T1000 (cell line): Measurements from ENCODE around the gene TRDN.
"Not testable (repeated sequence)": the region's sequence is repeated elsewhere in the genome, so short reads cannot be mapped to it uniquely, and the experiment has no call there.

Experiments
- DNase-seq: peaks from one replicate; lab custom pipeline; 2025; ENCODE audit warnings: mixed read lengths; lab: John Stamatoyannopoulos, UW

Gene TRDN

DNA sequence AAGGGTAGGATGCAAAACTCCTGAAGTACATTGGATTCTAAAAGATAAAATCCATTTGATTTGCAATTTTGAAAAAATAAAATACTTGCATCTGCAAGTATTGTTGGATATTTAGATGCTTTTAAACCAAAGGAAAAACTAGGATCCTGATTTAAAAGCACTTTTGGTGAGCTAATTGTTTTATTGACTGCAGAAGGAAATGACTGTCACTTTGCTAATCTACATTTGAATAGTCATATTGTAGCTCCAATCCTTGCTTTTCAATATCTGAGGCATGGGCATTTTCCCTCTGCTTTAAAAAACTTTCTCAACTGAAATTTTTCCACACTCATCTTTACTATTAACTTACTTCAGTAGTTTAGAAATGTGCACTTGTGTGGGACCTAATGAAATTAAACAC, 74.1 kb downstream of the TRDN start:
- DNase-seq = no peak

DNA sequence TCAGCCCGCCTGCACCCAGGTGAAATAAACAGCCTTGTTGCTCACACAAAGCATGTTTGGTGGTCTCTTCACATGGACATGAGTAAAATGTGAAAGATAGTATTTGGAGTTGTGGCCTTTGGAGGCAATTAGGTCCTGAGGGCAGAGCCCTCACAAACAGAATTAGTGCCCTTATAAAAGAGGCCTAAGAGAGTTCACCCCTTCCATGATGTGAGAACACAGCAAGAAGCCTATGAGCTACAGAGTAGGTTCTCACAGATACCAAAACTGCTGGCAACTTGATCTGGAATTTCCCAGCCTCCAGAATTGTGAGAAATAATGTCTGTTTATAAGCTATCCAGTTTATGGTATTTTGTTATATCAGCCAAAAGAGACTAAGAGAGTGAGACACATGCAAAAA, 74.5 kb downstream of the TRDN start:
- no peak for DNase-seq

DNA sequence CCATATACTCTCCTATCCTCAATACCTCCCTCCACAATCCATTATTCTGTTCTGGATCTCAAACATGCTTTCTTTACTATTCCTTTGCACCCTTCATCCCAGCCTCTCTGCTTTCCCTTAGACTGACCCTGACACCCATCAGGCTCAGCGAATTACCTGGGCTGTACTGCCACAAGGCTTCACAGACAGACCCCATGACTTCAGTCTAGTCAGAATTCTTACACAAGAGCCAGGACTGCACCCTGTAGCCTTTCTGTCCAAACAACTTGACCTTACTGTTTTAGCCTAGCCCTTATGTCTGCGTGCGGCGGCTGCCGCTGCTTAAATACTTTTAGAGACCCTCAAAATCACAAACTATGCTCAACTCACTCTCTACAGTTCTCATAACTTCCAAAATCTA, 76.9 kb downstream of the TRDN start:
- DNase-seq = not testable (repeated sequence)

DNA sequence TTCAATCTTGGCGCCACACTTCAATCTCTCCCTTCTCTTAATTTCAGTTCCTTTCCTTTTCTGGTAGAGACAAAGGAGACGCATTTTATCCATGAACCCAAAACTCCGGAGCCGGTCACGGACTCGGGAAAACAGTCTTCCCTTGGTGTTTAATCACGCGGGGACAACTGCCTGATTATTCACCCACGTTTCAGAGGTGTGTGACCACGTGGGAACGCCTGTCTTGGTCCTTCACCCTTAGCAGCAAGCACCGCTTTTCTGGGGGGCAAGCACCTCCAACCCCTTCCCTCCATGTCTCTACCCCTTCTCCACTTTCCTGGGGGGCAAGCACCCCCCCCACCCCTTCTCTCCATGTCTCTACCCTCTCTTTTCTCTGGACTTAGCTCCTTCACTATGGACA, 79.3 kb downstream of the TRDN start:
- not testable (repeated sequence) for DNase-seq

DNA sequence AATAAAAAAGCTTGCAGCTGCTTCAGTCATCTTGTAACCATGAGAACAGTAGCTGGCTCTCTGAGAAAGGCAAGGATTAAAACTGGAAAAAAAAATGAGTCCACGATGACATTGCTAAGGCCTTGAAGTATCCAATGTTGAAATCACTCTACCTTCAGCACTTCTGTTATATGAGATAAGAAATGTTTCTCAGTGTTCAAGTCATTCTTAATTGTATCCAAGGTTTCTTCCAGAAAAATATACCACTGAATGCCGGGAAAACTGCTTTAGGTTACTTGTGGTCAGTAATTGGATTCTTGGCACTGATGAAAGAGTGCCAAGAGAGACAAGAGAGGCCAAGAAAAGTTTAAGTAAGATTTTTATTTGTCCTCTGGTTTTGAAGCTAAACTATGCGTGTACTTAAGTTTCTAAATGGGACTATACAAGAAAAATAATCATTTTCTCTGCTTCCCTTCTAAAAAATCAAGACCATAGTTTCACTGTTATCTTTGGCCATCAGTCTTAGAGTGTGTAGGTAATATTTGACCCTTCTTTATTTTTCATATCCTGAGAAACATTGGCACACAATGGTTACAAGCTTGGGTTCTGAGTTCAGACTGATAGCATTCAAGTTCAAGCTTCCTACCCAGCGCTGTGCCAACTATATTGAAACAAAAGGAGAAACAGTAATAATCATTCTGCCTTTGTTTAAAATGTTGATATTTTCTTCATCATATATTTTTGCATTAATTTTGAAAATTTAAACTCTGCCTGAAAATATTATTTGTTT, 84.6 kb downstream of the TRDN start:
- DNase-seq = no peak

DNA sequence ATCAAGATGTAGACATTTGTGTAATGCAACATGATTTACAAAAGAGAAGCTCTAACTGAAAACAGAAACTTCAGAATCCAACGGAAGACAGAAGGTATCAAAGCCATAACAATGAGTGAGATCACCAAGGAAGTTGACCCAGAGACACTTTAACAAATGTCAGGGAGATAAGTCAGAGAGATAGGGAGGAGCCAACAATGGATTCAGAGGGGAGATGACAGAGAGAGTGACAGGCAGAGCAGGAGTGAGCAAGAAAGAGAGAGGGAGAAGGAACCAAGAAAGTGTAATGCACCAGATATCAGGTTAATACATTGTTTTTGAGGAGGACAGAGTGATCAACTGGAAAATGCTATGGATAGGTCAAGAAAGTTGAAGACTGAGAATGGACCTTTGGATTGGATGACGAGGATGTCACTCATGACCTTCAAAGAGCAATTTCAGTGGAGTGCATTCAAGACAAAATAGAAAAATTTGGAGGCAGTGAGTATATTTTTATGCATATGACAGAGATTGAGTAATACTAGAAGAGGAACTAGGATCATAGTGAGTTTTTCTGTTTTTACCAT, 86.6 kb downstream of the TRDN start:
- DNase-seq = no peak

DNA sequence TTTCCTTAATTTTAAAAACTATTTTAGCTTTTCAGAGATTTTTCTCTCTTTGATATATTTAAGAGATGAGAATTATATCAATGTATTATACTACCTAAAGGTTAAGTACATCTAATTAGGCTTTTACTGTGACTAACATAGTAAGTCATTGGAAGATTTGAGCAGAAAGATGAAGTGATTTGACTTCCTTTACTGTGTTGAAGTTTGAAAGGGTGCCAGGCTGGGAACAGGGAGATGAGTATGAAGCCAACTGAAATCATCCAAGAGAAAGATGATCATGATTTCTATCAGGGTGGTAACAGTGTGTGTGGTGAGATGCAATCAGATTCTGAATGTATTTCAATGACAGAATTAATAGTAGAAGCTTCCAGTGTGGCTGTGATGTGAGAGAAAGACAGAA, 87.3 kb downstream of the TRDN start:
- DNase-seq = no peak

DNA sequence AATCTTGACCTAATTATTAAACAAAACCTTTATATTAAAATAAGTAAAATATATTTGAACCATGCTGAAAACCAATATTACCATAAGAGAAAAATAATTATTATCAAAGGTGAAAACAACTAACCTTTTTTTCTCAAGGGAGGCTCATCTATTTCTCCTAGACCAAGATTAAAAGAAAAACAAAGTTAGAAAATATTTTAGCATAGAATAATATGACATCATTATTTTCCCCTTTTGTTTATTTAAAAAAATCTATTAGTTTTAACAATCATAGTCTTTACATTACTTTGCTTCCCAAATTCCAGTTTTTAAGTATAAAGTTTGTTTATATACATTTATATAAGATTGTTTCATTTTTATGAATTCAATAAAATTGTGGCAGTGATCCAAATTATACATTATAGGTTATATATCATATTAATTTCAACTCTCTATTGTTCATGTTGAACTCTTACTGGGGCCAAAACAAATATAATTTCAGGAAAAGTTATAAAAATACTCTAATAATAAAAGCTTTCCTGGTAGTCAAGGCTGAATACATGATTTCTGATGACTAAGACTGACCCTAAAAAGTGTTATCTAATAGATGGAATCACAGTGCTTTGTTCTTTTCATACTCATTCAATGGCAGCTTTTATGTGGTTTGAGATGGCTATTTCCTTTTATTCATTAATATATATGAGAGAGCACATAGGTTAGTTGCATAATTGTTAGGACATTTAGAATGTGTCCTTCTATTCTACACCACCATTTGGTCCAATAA, 89.4 kb downstream of the TRDN start:
- DNase-seq = no peak

DNA sequence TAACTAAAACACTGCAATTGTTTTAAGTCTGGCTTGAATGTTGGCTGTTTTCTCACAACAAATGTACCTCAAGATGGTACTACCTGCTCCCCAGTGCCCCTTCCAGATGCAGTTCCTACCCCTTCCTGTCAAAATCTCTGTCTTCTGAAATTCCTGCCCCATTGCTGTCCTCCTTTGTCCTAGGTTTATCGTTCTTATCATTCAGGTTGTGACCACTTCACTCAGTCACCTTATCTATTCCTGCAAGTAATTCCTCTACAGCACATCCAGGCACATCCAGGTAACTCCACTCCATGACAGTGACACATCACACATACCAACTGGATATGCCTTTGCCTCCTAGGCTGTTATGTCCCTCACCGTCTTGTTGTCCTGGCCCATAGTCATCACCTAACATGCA, 90.2 kb downstream of the TRDN start:
- DNase-seq = no peak

DNA sequence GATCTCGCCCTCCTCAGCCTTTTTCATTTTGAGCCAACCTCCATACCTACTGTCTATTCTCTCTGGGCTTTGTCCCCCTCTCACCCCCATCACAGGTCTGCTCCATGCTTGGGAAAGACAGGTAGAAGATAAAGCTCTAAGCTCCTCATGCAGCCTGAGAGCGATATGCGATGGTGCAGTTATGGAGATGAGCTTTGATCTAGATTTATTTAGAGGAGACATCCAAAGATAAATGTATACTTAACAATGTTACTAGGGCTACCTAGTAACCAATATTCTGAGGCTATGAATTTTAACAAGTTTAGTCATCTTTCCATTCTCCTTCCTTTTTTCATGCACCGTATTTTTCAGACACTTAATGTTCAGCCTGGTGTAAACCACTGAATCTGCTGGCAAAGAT, 95.3 kb downstream of the TRDN start:
- DNase-seq = no peak

DNA sequence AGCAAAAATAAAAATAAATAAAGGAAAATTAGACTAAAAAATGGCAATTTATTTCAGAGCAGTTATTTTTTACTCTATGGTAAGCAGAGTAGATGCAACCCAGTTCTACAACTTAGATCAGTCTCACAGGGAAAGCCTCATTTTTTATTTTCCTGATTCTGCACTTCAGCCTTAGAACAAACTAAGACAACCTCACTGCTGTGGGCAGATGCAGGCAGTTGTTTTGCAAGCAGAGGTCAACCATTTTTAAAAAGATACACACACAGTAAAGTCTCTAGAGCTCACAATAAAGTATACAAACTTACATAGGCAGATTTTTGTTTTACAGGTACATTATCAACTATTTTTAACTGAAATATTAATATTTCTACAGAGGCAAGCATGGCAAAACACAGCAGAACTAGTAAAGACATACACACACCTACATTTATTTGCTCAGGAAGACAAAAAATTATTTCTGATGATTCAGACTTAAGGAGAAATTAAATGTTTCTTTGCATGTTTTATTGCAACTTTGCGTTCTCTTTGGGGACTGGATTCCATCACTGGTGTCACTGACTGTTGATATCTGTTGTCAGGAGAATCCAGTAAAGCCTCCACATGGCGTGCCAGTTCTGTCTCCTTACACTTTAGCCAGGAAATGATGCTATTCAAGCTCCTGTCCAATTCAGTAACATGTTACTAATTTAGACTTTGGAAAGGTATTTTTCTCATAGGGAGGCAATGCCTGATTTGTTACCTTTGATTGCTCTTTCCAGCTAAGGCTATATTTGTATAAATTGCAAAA, 102.7 kb downstream of the TRDN start:
- DNase-seq = no peak

DNA sequence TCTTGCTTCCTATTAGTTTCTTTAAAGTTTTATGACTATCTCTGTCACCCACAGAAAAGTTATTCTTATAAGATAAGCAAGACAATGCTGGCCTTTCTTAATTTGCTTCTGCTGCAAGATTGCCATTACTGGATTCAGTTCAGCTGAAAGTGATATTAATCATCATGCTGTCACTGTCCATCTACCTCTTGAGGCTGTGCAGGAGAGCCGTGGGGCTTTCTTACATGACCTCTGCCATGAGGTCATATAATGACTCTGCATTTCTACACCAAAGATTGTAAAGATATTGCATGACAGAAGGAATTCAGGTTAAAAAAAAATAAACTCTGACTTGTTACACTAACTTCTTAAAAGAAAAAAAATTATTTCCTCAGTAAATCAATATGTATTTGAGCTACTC, 106.9 kb downstream of the TRDN start:
- DNase-seq = no peak

DNA sequence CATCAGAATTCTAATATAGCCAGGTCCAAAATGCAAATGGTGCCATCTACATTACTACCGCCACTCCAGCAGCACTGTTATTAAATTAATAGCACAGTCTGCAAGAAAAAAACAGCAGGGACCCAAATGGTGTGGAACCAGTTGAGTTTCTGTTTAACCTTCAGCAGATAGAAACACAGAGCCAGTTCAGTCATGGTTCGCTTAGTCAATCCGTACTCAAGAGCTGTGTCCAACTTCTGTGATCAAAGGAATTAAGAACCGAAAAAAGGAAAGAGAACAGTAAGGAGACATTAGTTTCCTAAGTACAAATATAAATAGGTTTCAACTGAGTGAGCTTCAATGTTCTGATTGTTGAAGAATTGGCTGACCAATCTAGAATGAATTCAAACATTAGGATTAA, 107.7 kb downstream of the TRDN start:
- DNase-seq = no peak

DNA sequence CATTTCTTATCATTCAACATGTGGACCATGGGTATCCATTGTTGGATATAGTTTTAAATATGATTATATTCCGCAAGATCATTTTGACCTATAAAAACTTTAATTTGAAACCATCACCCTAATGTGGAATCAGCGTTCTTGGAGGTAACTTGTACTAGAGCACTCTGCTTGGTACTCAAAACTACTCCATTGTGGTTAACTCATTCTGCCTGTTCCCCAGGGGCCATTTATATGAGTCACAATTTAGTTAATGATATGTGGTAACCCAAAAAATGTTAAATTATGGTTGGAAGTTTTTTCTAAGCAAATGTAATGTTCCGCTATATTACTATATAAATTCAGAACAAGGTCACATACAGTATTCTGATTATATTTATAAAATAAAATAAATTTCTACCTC, 109.3 kb downstream of the TRDN start:
- no peak for DNase-seq

DNA sequence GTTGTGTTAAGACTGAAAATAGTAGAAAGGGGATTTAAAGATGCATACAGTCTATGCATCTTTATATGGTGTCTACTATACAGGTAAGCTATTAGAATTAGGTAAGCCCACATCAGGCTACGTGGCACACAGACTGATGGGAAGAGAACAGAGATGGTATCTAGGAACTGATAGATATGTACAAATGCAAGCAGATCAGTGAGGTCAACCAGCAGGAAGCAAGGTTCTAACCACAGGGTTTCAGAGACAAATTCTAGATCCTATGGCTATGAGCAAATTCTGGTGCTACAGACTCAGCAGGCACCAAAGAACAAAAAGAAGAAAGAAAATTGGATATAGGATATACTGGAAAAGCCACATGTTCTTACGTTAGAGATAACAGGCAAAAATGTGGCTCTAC, 110.6 kb downstream of the TRDN start:
- DNase-seq = no peak

DNA sequence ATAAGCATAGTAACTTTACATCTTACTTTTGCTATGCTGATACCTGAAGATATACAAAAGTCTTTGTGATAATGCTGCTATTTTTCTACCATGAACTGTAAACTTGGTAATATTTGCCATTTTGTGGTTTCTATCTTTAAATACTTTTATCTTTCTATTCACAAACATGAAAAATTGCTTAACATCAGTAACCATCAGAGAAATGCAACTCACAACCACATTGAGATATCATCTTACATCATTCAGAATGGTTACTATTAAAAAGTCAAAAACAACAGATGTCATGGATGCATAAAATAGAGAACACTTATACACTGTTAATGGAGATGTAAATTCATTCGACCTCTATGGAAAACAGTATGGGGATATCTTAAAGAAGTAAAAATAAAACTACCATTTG, 112.0 kb downstream of the TRDN start:
- DNase-seq = no peak

DNA sequence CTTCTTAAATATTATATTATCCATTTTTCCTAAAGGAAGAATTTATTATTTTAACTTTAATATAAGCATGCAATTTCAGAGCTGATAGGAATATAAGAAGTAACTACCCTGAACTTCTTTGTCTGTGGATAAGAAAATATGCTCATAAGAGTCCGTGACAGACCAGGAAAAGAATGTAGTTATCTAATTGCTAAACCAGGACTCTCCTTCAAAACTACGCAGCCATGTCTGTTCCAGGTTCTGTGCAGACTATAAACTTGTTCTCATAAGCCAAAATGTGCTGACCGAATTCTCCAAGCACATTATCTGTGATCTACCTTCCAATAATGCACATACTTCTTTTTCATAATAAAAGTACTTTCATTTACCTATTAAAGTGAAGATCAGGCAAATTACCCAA, 116.5 kb downstream of the TRDN start:
- no peak for DNase-seq

DNA sequence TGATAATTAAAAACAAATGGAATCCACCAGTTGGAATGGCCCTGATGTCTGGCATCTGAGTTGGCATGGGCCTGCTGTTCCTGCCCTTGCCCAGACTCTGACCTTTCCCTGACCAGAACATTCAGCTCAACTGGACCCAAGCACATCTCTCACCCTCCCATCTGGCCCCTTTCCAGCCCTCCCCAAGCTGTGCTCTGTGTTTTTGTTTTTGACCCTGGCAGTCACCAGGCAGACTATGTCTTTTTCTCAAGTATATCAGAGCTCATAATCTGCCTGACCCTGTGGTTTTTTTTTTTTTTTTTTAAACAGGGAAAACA, 117.6 kb downstream of the TRDN start:
- DNase-seq = no peak

DNA sequence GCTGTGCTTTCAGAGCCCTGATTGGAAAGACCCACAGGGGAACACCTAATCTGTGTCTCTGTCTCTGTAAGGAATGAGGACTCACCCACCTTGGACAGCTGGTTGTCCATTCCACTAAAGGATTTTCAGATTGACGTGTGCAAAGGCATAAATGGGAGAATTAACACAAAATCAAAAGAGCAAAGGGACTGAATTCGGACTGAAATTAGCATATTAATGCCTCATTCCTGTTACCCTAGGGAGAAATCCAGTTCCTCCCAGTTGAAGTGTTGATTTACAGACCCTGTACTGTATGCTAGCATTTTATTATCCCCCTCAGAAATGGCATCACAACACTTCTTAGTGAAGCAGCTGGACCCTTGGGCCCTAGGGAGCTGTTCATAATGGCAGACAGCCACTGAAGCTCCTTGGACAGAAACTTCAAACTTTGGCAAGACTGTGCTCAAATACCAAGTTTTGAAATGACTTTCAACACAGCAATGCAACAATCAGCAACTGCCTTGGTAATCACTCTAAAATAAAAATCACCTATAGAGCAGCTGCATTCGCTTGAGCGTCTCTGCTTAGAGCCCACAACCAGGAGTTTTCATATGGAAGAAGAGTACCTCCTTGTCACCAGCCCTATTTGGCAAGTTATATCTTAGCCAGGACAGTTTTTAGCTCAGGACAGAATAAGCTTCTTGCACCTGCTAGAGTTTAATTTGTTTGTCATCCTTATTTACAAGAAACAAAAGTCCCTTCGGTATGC, 118.1 kb downstream of the TRDN start:
- no peak for DNase-seq

DNA sequence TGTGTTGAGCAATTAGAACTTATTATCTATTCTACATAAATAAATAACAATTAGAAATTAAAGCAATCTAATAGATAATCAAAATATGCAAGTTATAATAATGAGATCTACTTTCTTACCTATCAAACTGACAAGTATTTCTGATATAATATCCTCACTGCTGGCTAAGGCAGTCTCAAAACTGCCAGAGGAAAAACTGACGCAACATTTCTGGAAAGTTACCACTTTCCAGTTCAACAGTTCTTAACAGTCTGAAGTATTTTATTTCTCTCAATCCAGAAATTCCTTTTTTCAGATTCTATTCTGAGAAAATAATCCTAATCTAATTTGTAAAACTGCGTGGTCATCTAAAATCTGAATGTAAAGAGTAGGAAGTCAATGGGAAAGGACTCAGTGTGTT, 121.0 kb downstream of the TRDN start:
- DNase-seq = no peak

DNA sequence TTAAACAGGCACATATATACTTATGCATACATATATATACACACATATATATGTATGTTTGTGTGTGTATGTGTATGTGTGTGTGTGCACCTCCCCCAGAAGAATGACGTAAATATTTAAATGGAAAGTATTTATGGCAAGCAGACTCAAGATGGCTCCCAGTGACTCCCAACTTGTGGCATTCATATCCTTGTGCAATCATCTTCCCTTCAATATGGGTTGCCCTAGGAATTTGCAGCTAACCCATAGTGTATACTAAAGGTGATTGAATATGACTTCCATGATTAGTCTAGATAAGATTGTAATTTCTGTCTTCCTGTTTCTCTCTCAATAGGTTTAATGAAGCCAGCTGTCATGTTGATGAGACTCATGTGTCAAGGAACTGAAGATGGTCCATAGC, 127.6 kb downstream of the TRDN start:
- DNase-seq = no peak

DNA sequence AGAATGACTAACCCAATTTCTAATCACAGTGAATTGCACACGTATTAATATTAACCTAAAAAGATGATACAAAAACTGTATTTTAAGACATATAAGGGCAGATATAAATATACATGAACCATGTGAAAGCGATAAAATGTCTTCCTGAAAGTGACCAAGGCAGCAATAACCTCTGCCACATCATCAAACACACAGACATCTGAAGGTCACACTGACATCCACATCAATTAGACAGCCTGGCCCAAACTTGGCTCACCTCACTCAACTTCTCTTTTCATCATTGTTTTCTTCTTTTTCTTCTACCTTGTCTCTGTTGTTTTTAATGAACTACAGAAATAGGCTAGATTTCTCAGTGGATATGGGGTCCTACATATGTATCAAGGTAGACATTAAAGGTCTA, 128.5 kb downstream of the TRDN start:
- DNase-seq = no peak
